DND-41 (cell line): Measurements from ENCODE around the gene TRIM67.

Experiments used
- EZH2 ChIP-seq: IDR thresholded peaks from 3 replicates; pipeline ENCODE4 v1.6.1; 2012; ENCODE audit warnings: borderline replicate concordance, low read depth, mild to moderate bottlenecking, moderate library complexity, low read length, inconsistent platforms; ENCODE audit not compliant: severe bottlenecking
- TF ChIP-seq, protein P1 (sequence below): IDR thresholded peaks from 2 replicates; pipeline ENCODE4 v1.5.1; 2012; ENCODE audit warnings: borderline replicate concordance, low read length, moderate library complexity, mild to moderate bottlenecking; ENCODE audit not compliant: poor library complexity, severe bottlenecking; ENCODE audit errors: extremely low read depth

GRCh38 chr1:231188072-231188471, 26.2 kb downstream of the TRIM67 start:
- TF ChIP-seq, protein P1, sequence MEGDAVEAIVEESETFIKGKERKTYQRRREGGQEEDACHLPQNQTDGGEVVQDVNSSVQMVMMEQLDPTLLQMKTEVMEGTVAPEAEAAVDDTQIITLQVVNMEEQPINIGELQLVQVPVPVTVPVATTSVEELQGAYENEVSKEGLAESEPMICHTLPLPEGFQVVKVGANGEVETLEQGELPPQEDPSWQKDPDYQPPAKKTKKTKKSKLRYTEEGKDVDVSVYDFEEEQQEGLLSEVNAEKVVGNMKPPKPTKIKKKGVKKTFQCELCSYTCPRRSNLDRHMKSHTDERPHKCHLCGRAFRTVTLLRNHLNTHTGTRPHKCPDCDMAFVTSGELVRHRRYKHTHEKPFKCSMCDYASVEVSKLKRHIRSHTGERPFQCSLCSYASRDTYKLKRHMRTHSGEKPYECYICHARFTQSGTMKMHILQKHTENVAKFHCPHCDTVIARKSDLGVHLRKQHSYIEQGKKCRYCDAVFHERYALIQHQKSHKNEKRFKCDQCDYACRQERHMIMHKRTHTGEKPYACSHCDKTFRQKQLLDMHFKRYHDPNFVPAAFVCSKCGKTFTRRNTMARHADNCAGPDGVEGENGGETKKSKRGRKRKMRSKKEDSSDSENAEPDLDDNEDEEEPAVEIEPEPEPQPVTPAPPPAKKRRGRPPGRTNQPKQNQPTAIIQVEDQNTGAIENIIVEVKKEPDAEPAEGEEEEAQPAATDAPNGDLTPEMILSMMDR: no peak
- no peak for TF ChIP-seq EZH2
